ENCODE results near the gene NOL4L.

NOL4L gene

DNA sequence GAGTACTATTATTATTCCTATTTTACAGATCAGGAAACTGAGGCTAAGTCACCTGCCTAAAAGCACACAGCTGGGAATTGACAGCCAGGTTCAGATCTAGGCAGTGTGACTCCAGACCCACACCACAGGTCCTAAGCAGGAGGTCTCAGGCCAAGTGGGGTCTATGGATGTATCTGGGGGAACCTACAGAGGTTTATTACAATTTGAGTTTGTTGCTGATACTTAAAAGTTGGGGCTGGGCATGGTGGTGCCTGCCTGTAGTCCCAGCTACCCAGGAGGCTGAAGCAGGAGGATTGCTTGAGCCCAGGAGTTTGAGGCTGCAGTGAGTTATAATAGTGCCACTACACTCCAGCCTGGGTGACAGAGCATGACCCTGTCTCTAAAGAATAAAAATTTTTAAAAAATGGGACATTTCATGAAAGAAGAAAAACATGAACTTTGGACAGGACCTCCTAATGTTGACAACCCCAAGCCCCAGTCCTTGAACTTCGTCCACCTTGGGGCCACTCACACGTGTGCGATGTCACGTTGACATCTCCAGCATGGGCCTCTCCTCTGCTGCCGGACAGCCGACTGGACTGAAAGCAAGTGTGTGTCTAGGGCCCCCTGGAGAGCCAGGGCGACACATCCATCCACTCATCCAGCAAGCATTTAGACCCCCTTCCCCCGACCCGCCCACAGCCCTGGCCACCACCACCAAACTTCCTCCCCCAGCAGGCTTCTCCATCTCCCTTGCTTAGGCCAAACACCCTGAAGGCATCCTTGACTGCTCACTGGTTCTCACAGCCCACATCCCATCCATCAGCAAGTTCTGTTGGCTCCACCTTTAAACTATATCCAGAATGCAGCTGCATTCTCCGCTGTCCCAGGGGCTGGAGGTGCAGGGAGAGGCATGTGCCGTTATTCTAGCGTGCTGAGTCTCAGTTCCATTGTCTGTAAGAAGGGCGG, 40.0 kb downstream of the NOL4L start:
- no peak overlapping the region for H3K9ac ChIP-seq (ENCODE audit: low read depth, low read length)
- H3K27ac ChIP-seq (ENCODE audit: low read depth, low read length): no peak overlapping the region

DNA sequence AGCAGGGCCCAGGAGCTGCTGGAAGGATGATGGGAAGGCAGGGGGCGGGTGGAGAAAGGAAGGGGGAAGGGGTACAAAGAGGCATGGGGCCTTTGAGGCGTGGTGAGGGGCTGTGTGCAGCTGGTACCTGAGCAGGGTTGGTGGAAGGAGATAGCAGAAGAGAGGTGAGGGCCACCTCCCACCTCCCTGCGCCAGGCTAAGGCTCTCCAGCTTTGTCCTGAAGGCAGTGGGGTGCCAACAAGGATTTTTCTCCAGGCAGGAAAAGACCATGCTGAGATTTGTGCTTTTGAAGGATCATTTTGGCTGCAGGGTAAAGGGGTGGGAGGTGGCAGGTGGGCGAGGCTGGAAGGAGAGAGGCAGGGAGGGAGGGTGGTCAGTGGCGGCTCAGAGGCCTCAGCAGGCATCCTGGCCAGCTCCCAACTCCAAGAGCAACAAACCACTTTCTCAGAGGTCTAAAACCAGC, 40.8 kb downstream of the NOL4L start:
- no peaks in the 10 kb centered on the region for H3K4me1 ChIP-seq (ENCODE audit: control insufficient read depth, insufficient read depth, low read length)
- peaks cover 6% of the 10 kb centered on the region for H3K27me3 ChIP-seq (ENCODE audit: control insufficient read depth, insufficient read depth, low read length)
- no peaks in the 10 kb centered on the region for H3K36me3 ChIP-seq (ENCODE audit: control insufficient read depth, insufficient read depth, low read length)
- H3K27ac ChIP-seq (ENCODE audit: low read depth, low read length): no peak overlapping the region
- no peak overlapping the region for H3K9ac ChIP-seq (ENCODE audit: low read depth, low read length)
- no peaks in the 10 kb centered on the region for H3K9me3 ChIP-seq (ENCODE audit: control insufficient read depth, insufficient read depth, low read length)
- no peak overlapping the region for H3K4me3 ChIP-seq (ENCODE audit: low read depth, low read length)

More for the DNA sequence above, 40.0 kb downstream of the NOL4L start:
- Histone ChIP-seq H3K36me3 (ENCODE audit: control insufficient read depth, insufficient read depth, low read length) (no peaks in the 10 kb centered on the region), H3K9me3 (ENCODE audit: control insufficient read depth, insufficient read depth, low read length) (no peaks in the 10 kb centered on the region), H3K27me3 (ENCODE audit: control insufficient read depth, insufficient read depth, low read length) (no peaks in the 10 kb centered on the region), H3K4me1 (ENCODE audit: control insufficient read depth, insufficient read depth, low read length) (no peaks in the 10 kb centered on the region), H3K4me3 (ENCODE audit: low read depth, low read length) (no peak overlapping the region)

DNA sequence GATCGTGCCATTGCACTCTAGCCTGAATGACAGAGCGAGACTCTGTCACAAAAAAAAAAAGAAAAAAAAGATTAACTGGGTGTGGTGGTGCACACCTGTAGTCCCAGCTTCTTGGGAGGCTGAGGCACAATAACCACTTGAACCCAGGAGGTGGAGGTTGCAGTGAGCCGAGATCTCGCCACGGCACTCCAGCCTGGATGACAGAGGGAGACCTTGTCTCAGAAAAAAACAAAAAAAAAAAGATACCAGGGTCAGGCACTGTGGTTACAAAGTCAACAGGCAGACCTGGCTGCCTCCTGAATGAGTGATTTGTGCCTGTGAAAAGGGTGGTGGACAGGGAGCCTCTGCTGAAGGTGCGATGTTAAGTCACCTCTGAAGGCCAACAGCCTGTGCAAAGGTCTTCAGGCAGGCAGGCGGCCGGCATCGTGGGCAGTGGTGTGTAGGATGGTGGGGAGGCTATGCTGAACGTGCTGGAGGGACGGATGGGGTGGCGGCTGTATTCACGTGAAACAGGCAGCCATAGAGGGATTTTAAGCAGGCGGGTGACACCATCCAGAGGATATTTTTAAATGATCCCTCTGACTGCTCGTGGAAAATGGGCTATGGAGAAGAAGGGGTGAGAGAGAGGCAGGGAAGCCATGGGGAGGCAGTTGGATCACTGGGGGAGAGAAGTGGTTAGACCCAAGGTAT, 41.4 kb downstream of the NOL4L start:
- Histone ChIP-seq H3K27me3 (ENCODE audit: control insufficient read depth, insufficient read depth, low read length) (peaks cover 9% of the 10 kb centered on the region), H3K4me3 (ENCODE audit: low read depth, low read length) (no peak overlapping the region), H3K4me1 (ENCODE audit: control insufficient read depth, insufficient read depth, low read length) (no peaks in the 10 kb centered on the region; the same call in 1 of the 2 replicates), H3K36me3 (ENCODE audit: control insufficient read depth, insufficient read depth, low read length) (no peaks in the 10 kb centered on the region), H3K9ac (ENCODE audit: low read depth, low read length) (no peak overlapping the region), H3K27ac (ENCODE audit: low read depth, low read length) (no peak overlapping the region), H3K9me3 (ENCODE audit: control insufficient read depth, insufficient read depth, low read length) (no peaks in the 10 kb centered on the region)

DNA sequence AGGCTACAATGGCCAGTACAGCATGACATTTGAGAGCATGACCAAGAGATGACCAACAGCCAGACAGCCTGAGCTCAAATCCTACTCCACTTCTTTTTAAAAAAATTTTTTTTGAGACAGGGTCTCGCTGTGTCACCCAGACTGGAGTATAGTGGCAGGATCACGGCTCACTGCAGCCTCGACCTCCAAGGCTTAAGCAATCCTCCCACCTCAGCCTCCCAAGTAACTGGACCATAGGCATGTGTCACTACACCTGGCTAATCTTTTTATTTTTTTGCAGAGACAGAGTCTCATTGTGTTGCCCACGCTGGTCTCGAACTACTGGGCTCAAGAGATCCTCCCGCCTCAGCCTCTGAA, 42.9 kb downstream of the NOL4L start:
- Histone ChIP-seq H3K36me3 (ENCODE audit: control insufficient read depth, insufficient read depth, low read length) (no peaks in the 10 kb centered on the region), H3K4me1 (ENCODE audit: control insufficient read depth, insufficient read depth, low read length) (peaks cover 8% of the 10 kb centered on the region; the same call in 1 of the 2 replicates), H3K9ac (ENCODE audit: low read depth, low read length) (no peak overlapping the region), H3K27ac (ENCODE audit: low read depth, low read length) (no peak overlapping the region), H3K4me3 (ENCODE audit: low read depth, low read length) (no peak overlapping the region), H3K9me3 (ENCODE audit: control insufficient read depth, insufficient read depth, low read length) (no peaks in the 10 kb centered on the region), H3K27me3 (ENCODE audit: control insufficient read depth, insufficient read depth, low read length) (peaks cover 19% of the 10 kb centered on the region)

DNA sequence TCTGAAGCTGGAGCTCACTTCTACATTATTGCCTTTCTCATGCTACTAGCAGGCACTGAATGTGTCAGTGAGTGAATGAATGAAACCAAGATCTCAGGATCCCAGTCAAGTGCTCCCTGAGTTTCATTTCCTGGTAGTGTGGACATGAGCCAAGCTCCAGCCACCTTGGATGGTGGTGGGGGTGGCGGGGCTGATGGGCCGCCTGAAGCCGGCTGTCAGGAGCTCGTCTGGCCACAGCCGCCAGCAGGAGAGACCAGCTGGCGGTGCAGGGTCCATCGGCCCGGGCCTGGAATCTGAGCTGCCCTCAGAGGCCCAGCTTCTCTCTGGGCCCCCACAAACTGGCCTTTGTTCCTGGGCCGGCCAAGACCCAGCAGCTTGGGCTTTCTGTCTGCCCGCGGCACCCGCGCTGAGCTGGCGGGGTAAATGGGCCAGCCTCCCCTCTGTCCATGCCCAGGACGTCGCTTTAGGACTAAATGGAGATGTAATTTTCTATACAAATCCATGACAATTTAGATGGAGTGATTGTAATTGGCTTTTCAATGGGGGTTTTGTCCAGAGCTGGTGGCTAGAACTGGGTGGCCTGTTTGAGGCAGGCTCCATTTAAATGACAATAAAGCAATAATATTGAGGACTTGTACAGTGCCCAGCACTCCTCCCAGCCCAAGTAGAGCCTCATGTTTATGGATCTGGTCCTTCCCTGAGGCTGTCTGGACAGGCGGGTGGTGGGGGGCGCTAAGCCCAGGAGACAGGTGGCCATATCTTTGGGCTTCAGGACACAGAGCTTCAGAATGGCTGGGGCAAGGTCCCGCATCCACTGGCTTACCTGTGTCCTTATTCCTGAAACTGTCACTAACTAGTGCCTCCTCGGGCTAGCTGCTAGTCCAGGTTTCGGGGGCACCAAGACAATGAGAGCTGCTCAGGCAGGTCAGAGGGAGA, 43.5 kb downstream of the NOL4L start:
- H3K9ac ChIP-seq (ENCODE audit: low read depth, low read length): no peak overlapping the region
- H3K27ac ChIP-seq (ENCODE audit: low read depth, low read length): no peak overlapping the region

DNA sequence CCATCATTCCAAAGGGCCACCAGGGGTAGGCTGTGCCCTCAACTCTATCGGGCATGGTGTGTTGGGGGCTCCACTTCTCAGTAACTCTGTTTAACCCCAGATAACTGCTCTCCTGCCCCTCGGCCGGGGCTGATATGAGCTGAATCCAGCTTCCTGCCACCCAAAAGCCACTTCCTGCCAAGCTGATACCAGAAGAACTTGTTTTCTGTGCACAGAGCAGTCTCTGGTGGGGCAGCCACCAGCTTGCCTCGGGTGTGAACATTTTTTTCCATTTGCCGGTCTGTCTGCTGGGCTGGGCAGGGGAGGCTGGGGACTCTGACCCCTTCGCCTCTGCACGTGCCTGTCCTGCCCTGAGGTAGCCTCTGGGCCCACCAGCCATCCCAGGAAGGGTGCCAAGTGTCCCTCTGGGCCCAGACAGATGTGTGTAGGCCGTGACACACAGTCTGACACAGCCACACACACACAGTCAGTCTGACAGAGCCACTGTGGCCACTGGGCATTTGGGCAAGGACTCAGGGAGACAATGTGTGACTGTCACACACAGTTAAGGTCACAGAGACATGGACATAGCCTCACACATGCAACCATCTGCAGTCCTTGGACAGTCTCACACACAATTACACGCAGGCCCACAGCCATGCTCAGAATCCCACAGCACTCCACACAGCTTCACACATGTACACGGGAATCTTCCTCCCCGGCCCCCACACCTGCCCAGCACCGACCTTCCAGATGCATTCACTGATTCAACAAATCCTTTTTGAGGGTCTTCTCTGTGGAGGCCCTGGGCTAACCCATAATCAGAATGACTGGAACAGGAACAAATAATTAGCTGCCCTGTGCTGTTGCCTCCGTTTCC, 45.1 kb downstream of the NOL4L start:
- Histone ChIP-seq H3K27me3 (ENCODE audit: control insufficient read depth, insufficient read depth, low read length) (peaks cover 32% of the 10 kb centered on the region), H3K9me3 (ENCODE audit: control insufficient read depth, insufficient read depth, low read length) (no peaks in the 10 kb centered on the region), H3K4me3 (ENCODE audit: low read depth, low read length) (no peak overlapping the region), H3K27ac (ENCODE audit: low read depth, low read length) (no peak overlapping the region), H3K4me1 (ENCODE audit: control insufficient read depth, insufficient read depth, low read length) (peaks cover 21% of the 10 kb centered on the region), H3K9ac (ENCODE audit: low read depth, low read length) (no peak overlapping the region), H3K36me3 (ENCODE audit: control insufficient read depth, insufficient read depth, low read length) (no peaks in the 10 kb centered on the region)

More for the DNA sequence above, 43.5 kb downstream of the NOL4L start:
- H3K27me3 ChIP-seq (ENCODE audit: control insufficient read depth, insufficient read depth, low read length): peaks cover 23% of the 10 kb centered on the region
- no peak overlapping the region for H3K4me3 ChIP-seq (ENCODE audit: low read depth, low read length)
- no peaks in the 10 kb centered on the region for H3K9me3 ChIP-seq (ENCODE audit: control insufficient read depth, insufficient read depth, low read length)
- peaks cover 12% of the 10 kb centered on the region; the same call in 1 of the 2 replicates for H3K4me1 ChIP-seq (ENCODE audit: control insufficient read depth, insufficient read depth, low read length)
- H3K36me3 ChIP-seq (ENCODE audit: control insufficient read depth, insufficient read depth, low read length): no peaks in the 10 kb centered on the region

DNA sequence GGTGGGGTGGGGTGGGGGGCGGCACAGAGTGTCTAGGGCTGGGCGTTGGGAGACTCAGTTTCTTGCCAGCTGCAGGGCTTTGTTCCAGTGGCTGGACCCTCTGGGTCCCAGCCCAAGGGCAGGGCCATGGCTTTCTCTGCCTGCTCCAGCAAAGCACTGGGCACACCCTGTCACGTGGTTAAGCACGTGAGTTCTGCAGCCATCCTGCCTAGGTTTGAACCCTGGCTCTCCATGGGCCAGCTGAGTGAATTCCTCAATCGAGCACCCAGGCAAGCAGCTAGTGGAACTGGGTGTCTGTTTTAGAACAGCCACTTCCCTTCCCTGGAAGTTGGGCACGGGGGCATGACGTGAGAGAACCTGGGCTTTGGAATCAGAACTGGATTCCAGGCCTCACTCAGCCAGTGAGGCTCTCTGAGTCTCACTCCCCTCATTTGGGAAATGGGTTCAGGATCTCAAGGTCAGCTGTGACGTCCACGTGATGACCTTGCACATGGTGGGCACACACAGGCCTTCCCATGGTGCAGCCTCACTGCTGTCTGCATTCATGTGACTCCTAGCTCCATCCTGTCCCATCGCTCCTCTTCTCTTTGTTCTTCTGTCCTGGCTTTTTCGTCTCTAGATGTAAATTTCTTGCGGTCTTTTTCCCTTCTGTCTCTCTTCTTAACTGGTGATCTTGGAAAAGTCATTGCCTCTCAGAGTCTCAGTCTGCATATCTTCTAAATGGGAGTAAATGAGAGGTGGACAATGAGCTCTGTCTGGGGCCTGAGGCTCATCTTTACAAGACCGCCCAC, 45.9 kb downstream of the NOL4L start:
- Histone ChIP-seq H3K4me1 (ENCODE audit: control insufficient read depth, insufficient read depth, low read length) (peaks cover 27% of the 10 kb centered on the region), H3K9me3 (ENCODE audit: control insufficient read depth, insufficient read depth, low read length) (no peaks in the 10 kb centered on the region), H3K36me3 (ENCODE audit: control insufficient read depth, insufficient read depth, low read length) (no peaks in the 10 kb centered on the region), H3K9ac (ENCODE audit: low read depth, low read length) (no peak overlapping the region), H3K27ac (ENCODE audit: low read depth, low read length) (no peak overlapping the region), H3K4me3 (ENCODE audit: low read depth, low read length) (no peak overlapping the region), H3K27me3 (ENCODE audit: control insufficient read depth, insufficient read depth, low read length) (peaks cover 32% of the 10 kb centered on the region)

DNA sequence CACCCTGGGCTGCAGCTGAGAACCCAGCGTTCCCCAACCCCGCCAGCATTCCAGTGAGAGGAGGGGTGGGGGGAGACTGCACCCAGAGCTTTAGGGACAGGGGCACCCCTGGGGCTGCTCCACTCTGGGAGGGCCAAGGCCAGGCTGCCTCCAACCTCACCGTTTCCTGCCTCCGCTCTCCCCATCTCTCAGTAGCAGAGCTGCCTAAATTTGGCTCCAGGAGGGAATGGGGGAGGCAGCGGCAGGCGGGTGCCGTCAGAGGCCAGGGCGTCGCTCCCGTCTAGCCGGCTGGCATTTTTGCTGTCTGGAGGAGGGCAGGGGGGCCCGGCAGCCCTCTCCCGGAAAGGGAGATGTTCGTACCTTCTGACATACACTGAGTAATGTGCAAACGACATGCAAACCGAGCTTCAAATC, 46.6 kb downstream of the NOL4L start:
- no peak overlapping the region for H3K9ac ChIP-seq (ENCODE audit: low read depth, low read length)
- peak overlapping the region; percentile 42 for H3K27ac ChIP-seq (ENCODE audit: low read depth, low read length)
- peaks cover 28% of the 10 kb centered on the region for H3K4me1 ChIP-seq (ENCODE audit: control insufficient read depth, insufficient read depth, low read length)

DNA sequence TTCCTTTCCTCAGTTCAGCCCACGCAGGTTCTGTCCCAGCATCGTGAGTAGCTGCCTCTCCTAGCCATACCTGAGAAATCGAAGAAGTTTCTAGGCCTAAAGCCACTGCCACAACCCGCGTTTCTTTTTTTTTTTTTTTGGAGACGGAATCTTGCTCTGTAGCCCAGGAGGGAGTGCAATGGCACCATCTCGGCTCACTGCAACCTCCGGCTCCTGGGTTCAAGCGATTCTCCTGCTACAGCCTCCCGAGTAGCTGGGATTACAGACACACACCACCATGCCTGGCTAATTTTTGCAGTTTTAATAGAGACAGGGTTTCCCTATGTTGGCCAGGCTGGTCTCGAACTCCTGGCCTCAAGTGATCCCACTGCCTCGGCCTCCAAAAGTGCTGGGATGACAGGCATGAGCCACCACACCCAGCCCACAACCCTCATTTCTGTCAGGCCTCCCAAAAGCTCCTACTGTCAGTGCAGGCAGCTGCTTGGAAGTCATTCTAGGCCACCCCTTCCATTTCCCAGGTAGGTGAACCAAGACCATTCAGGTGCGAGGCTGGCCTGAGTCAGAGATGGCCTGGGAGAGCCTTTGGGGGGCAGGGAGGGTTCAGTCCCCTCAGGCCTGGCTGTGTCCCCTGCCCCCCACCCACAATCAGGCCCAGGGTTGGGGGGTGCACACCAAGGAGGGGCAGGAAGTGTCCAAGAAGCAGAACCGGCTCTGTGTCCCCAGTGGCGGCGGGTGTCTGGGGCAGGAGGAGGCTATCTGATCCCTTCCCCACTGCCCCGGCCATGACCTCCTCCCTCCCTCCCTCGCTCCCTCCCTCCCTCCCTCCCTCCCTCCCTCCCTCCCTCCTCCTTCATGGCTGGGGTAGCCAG, 47.2 kb downstream of the NOL4L start:
- Histone ChIP-seq H3K27ac (ENCODE audit: low read depth, low read length) (peak overlapping the region; percentile 42), H3K27me3 (ENCODE audit: control insufficient read depth, insufficient read depth, low read length) (peaks cover 32% of the 10 kb centered on the region), H3K4me3 (ENCODE audit: low read depth, low read length) (0 out of 2 replicates have a peak overlapping the region, but pooled peaks have one; percentile 61), H3K36me3 (ENCODE audit: control insufficient read depth, insufficient read depth, low read length) (no peaks in the 10 kb centered on the region), H3K4me1 (ENCODE audit: control insufficient read depth, insufficient read depth, low read length) (peaks cover 28% of the 10 kb centered on the region), H3K9me3 (ENCODE audit: control insufficient read depth, insufficient read depth, low read length) (no peaks in the 10 kb centered on the region), H3K9ac (ENCODE audit: low read depth, low read length) (no peak overlapping the region)

More for the DNA sequence above, 46.6 kb downstream of the NOL4L start:
- Histone ChIP-seq H3K36me3 (ENCODE audit: control insufficient read depth, insufficient read depth, low read length) (no peaks in the 10 kb centered on the region), H3K27me3 (ENCODE audit: control insufficient read depth, insufficient read depth, low read length) (peaks cover 32% of the 10 kb centered on the region), H3K9me3 (ENCODE audit: control insufficient read depth, insufficient read depth, low read length) (no peaks in the 10 kb centered on the region), H3K4me3 (ENCODE audit: low read depth, low read length) (no peak overlapping the region)

All from HUES48 (cell line).